ENCODE results near the gene CHPF2.
A peak's percentile ranks its signal among the peaks of the same experiment; 100 is the strongest.

The CHPF2 gene

GRCh38 chr7:151269511-151269910 is 37.2 kb downstream of the CHPF2 start:
- no peak for DNase-seq

GRCh38 chr7:151271699-151272355 is 39.5 kb downstream of the CHPF2 start:
- no peak for DNase-seq

GRCh38 chr7:151272405-151272804 is 40.1 kb downstream of the CHPF2 start:
- no peak for DNase-seq

GRCh38 chr7:151272877-151273276 is 40.6 kb downstream of the CHPF2 start:
- DNase-seq = no peak

- no peak for DNase-seq
Observed at GRCh38 chr7:151273651-151274390, 41.5 kb downstream of the CHPF2 start.

GRCh38 chr7:151274396-151274795 is 42.1 kb downstream of the CHPF2 start:
- no peak for DNase-seq

- DNase-seq = no peak
Observed at GRCh38 chr7:151274936-151275812, 42.9 kb downstream of the CHPF2 start.

- no peak for DNase-seq
Observed at GRCh38 chr7:151275813-151276577, 43.7 kb downstream of the CHPF2 start.

GRCh38 chr7:151276666-151277590 is 44.6 kb downstream of the CHPF2 start:
- DNase-seq = peak; percentile 81

- no peak for DNase-seq
Observed at GRCh38 chr7:151277631-151278030, 45.3 kb downstream of the CHPF2 start.

GRCh38 chr7:151278949-151279348 is 46.7 kb downstream of the CHPF2 start:
- DNase-seq = no peak

GRCh38 chr7:151279868-151280267 is 47.6 kb downstream of the CHPF2 start:
- DNase-seq = no peak

GRCh38 chr7:151280388-151281019 is 48.2 kb downstream of the CHPF2 start:
- DNase-seq = no peak

- no peak for DNase-seq
Observed at GRCh38 chr7:151281686-151282085, 49.4 kb downstream of the CHPF2 start.

GRCh38 chr7:151282111-151282510 is 49.8 kb downstream of the CHPF2 start:
- DNase-seq = no peak

GRCh38 chr7:151283302-151283701 is 51.0 kb downstream of the CHPF2 start:
- no peak for DNase-seq

- DNase-seq = no peak
Observed at GRCh38 chr7:151286148-151286547, 53.9 kb downstream of the CHPF2 start.

All from activated effector memory CD4-positive, alpha-beta T cell treated with anti-CD3 and anti-CD28 coated beads, Interleukin-2, amount 50 U/mL, for 16 hours (primary cell).